GM18873 (cell line): Measurements from ENCODE around the gene MKS1.

Source experiments
- ATAC-seq: cut with Tn5 transposase; IDR thresholded peaks from one replicate; pipeline ENCODE4 v1.9.1; 2021; ENCODE audit warnings: mild to moderate bottlenecking, moderate library complexity, moderate number of reproducible peaks; ENCODE audit not compliant: unreplicated experiment, low FRiP score

MKS1 gene

GRCh38 chr17:58245428-58246103 lies 26.5 kb upstream of the MKS1 start:
- no peak for ATAC-seq

- no peak for ATAC-seq
Measured at GRCh38 chr17:58244963-58245362, 25.9 kb upstream of the MKS1 start.

- ATAC-seq = no peak
Measured at GRCh38 chr17:58242171-58242784, 23.2 kb upstream of the MKS1 start.

GRCh38 chr17:58239987-58240386 lies 20.9 kb upstream of the MKS1 start:
- no peak for ATAC-seq

GRCh38 chr17:58238147-58238634 lies 19.1 kb upstream of the MKS1 start, which contains the start of gene LPO:
TSS of gene LPO (plus strand) at chr17:58238584. CDS start at chr17:58242980, 4,396 bp downstream.
- no peak for ATAC-seq

GRCh38 chr17:58236394-58236793 lies 17.3 kb upstream of the MKS1 start:
- ATAC-seq = no peak

- ATAC-seq = no peak
Measured at GRCh38 chr17:58235821-58236220, 16.8 kb upstream of the MKS1 start.

- ATAC-seq = no peak
Measured at GRCh38 chr17:58234512-58234911, 15.5 kb upstream of the MKS1 start.

- ATAC-seq = no peak
Measured at GRCh38 chr17:58233543-58233942, 14.5 kb upstream of the MKS1 start.

- ATAC-seq = peak; percentile 68
Measured at GRCh38 chr17:58232707-58233156, 13.7 kb upstream of the MKS1 start.

- ATAC-seq = no peak
Measured at GRCh38 chr17:58231641-58232040, 12.6 kb upstream of the MKS1 start.

- ATAC-seq = no peak
Measured at GRCh38 chr17:58229881-58230280, 10.8 kb upstream of the MKS1 start.

- no peak for ATAC-seq
Measured at GRCh38 chr17:58229384-58229783, 10.3 kb upstream of the MKS1 start.

GRCh38 chr17:58228679-58229078 lies 9.6 kb upstream of the MKS1 start:
- ATAC-seq = no peak

- no peak for ATAC-seq
Measured at GRCh38 chr17:58227733-58228132, 8.7 kb upstream of the MKS1 start.

- ATAC-seq = no peak
Measured at GRCh38 chr17:58224315-58224714, 5.3 kb upstream of the MKS1 start.

GRCh38 chr17:58219789-58220183 lies 731 bp upstream of the MKS1 start:
- no peak for ATAC-seq

GRCh38 chr17:58217766-58218165 lies 1.3 kb downstream of the MKS1 start:
- ATAC-seq = no peak

- no peak for ATAC-seq
Measured at GRCh38 chr17:58215685-58216084, 3.4 kb downstream of the MKS1 start.

GRCh38 chr17:58210922-58211321 lies 8.1 kb downstream of the MKS1 start:
- ATAC-seq = no peak

- ATAC-seq = no peak
Measured at GRCh38 chr17:58208344-58208743, 10.7 kb downstream of the MKS1 start.

GRCh38 chr17:58207451-58207850 lies 11.6 kb downstream of the MKS1 start:
- ATAC-seq = no peak
